Activated B cell treated with CpG ODN at 0.5 μM for 24 hours (primary cell): ENCODE measurements around the gene THRSP. TPM values are rescaled to one million over a fixed set of nuclear protein-coding genes. Genes with fewer than 3 reads are reported as not detected.
"Not testable (repeated sequence)": the region's sequence is repeated elsewhere in the genome, so short reads cannot be mapped to it uniquely, and the experiment has no call there.

Source experiments
- ATAC-seq: fragments of 200-7000 bp; cut with Tn5 transposase; one replicate; pipeline ENCODE4 v1.10.0; 2021; ENCODE audit warnings: low read depth, mild to moderate bottlenecking, moderate library complexity
- CTCF ChIA-PET: fragments of 350-600 bp; sonication (Branson Sonifier 250); formaldehyde crosslinking; loops from one replicate; lab custom pipeline; 2021; ENCODE audit warnings: antibody characterized with exemption; lab: Charles Lee
- POLR2A ChIA-PET: fragments of 350-600 bp; sonication (Branson Sonifier 250); formaldehyde crosslinking; loops from one replicate; lab custom pipeline; 2021; ENCODE audit warnings: antibody characterized with exemption; lab: Charles Lee
- DNase-seq: peaks from one replicate; pipeline ENCODE4 v3.0.0; 2022
- H3K27ac Mint-ChIP-seq: one replicate; pipeline ENCODE4 v1.8.0; 2020; ENCODE audit warnings: mixed read lengths
- H3K27me3 Mint-ChIP-seq: one replicate; pipeline ENCODE4 v1.8.0; 2021; ENCODE audit warnings: mixed read lengths
- H3K36me3 Mint-ChIP-seq: one replicate; pipeline ENCODE4 v1.8.0; 2021; ENCODE audit warnings: low read depth, mixed read lengths
- H3K4me1 Mint-ChIP-seq: one replicate; pipeline ENCODE4 v1.8.0; 2021; ENCODE audit warnings: mixed read lengths
- H3K4me3 Mint-ChIP-seq: one replicate; pipeline ENCODE4 v1.8.0; 2020; ENCODE audit warnings: mild to moderate bottlenecking, mixed read lengths
- H3K9me3 Mint-ChIP-seq: one replicate; pipeline ENCODE4 v1.8.0; 2020; ENCODE audit warnings: mixed read lengths
- CTCF ChIP-seq: fragments of 200-600 bp; IDR thresholded peaks from one replicate; pipeline ENCODE4 v1.8.0; 2022; ENCODE audit warnings: antibody characterized with exemption, mild to moderate bottlenecking
- intact Hi-C: fragments of 100-400 bp; cut with micrococcal nuclease; formaldehyde crosslinking; loops from one replicate; pipeline ENCODE4 v1.15.1; 2024
- total RNA-seq: library from RNA; stranded (reverse); gene quantifications from 2 replicates; pipeline ENCODE4 v1.2.3, GENCODE V29; 2022

THRSP gene
- total RNA-seq, 1 donor from 2014 or later = not detected

DNA sequence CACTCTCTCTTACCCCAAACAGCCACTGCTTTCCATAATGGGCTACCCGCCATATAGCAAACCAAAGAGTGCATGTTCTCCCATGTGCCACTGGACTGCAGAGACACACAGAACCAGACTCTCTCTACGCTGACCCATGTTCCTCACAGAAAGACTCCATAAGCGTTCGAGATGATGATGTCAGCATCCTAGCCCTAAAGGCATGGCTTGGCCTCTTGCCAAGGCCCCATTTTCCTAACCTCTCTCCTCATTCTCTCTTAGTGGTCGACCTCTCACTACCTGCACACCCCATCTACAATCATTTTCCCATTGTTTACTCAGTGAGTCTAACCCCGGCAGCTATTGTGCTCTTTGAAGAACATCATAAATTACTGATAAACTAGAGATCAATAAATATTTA lies 11.1 kb downstream of the THRSP start:
- H3K4me1 Mint-ChIP-seq = peaks cover 45% of the 10 kb centered on the region
- no peaks in the 10 kb centered on the region for H3K27me3 Mint-ChIP-seq
- DNase-seq = no peak
- no peak overlapping the region for H3K27ac Mint-ChIP-seq
- intact Hi-C loops = loop anchor here (10.0 kb wide), 1 partner anchor 500 kb away; the partner anchor contains the start of gene NARS2
- CTCF ChIA-PET = no interaction called here
- H3K36me3 Mint-ChIP-seq = peaks cover 36% of the 10 kb centered on the region
- ATAC-seq = no peak
- no peak overlapping the region for H3K4me3 Mint-ChIP-seq
- POLR2A ChIA-PET = no interaction called here
- no peak for TF ChIP-seq CTCF
- no peaks in the 10 kb centered on the region for H3K9me3 Mint-ChIP-seq

- intact Hi-C loops = loop anchor here (10.0 kb wide), 1 partner anchor 498 kb away; the partner anchor contains the start of gene NARS2
- ChIA-PET POLR2A (no interaction called here), CTCF (interaction anchor here (0.6 to 2.3 kb wide), 3 partner anchors 20 to 108 kb away, joined by 3 to 6 read pairs (median 3); no protein-coding TSS in a partner anchor)
- H3K27me3 Mint-ChIP-seq = no peaks in the 10 kb centered on the region
- H3K4me3 Mint-ChIP-seq = no peak overlapping the region
- ATAC-seq (no peak), DNase-seq (no peak)
- H3K9me3 Mint-ChIP-seq = no peaks in the 10 kb centered on the region
- TF ChIP-seq CTCF = no peak
- no peak overlapping the region for H3K27ac Mint-ChIP-seq
- peaks cover 57% of the 10 kb centered on the region for H3K4me1 Mint-ChIP-seq
- peaks cover 19% of the 10 kb centered on the region for H3K36me3 Mint-ChIP-seq
Observed at GRCh38 chr11:78076733-78077403, 13.2 kb downstream of the THRSP start.

DNA sequence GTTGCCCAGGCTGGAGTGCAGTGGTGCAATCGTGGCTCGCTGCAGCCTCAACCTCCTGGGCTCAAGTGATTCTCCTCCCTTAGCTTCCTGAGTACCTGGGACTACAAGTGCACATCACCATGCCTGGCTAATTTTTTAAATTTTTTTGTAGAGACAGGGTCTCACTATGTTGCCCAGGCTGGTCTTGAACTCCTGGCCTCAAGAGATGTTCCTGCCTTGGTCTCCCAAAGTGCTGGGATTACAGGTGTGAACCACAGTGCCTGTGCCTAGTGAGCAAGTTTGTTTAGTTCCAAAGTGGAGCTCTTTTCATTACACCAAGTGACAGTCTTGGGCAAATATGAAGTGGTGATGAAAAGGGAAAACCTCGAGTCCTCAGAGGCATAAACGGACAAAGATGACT lies 13.9 kb downstream of the THRSP start:
- ATAC-seq = not testable (repeated sequence)
- CTCF ChIA-PET = interaction anchor here (0.6 to 2.3 kb wide), 3 partner anchors 21 to 108 kb away, joined by 3 to 6 read pairs (median 3); no protein-coding TSS in a partner anchor

GRCh38 chr11:78078218-78079167 lies 14.8 kb downstream of the THRSP start:
- ChIA-PET POLR2A (interaction anchor here (0.6 to 2.0 kb wide), 6 partner anchors 27 to 496 kb away, joined by 3 to 17 read pairs (median 8); partner anchors contain the start of genes ALG8, INTS4, KCTD21 and NARS2), CTCF (interaction anchor here (0.7 to 2.3 kb wide), 4 partner anchors 32 to 486 kb away, joined by 3 to 6 read pairs (median 4); no protein-coding TSS in a partner anchor)
- TF ChIP-seq CTCF = no peak
- H3K9me3 Mint-ChIP-seq = no peaks in the 10 kb centered on the region
- peak overlapping the region; percentile 93 for H3K4me3 Mint-ChIP-seq
- intact Hi-C loops = loop anchor here (1.0 to 10.0 kb wide), 5 partner anchors 60 to 496 kb away; partner anchors contain the start of genes ALG8, GAB2, KCTD21 and NARS2
- peaks cover 51% of the 10 kb centered on the region for H3K4me1 Mint-ChIP-seq
- peaks cover 13% of the 10 kb centered on the region for H3K36me3 Mint-ChIP-seq
- ATAC-seq = no peak
- peak overlapping the region; percentile 86 for H3K27ac Mint-ChIP-seq
- no peak for DNase-seq
- H3K27me3 Mint-ChIP-seq = no peaks in the 10 kb centered on the region

More for the DNA sequence above, 13.9 kb downstream of the THRSP start:
- H3K27ac Mint-ChIP-seq, DNase-seq, POLR2A ChIA-PET, H3K27me3 Mint-ChIP-seq, H3K9me3 Mint-ChIP-seq: not testable (repeated sequence)
- intact Hi-C loops = loop anchor here (10.0 kb wide), 1 partner anchor 497 kb away; the partner anchor contains the start of gene NARS2
- Mint-ChIP-seq H3K4me3 (peak overlapping the region; percentile 93), H3K36me3 (peaks cover 15% of the 10 kb centered on the region), H3K4me1 (peaks cover 53% of the 10 kb centered on the region)
